K562 (cell line): Measurements from ENCODE around the gene WBP1. TPM values are rescaled to one million over a fixed set of nuclear protein-coding genes. Genes with fewer than 3 reads are reported as not detected.

Experiments used
- AFF4 ChIP-seq: sonication (generic); formaldehyde crosslinking; IDR thresholded peaks from 2 replicates; pipeline ENCODE4 v1.8.0; 2023; ENCODE audit warnings: mild to moderate bottlenecking, missing genetic modification reagents
- FOXP1 ChIP-seq: sonication (generic); formaldehyde crosslinking; IDR thresholded peaks from 2 replicates; pipeline ENCODE4 v1.8.0; 2022; ENCODE audit warnings: mild to moderate bottlenecking, missing genetic modification reagents
- MGA ChIP-seq: fragments of 450-650 bp; IDR thresholded peaks from 2 replicates; pipeline ENCODE4 v1.6.1; 2016; ENCODE audit warnings: mild to moderate bottlenecking, moderate library complexity
- SAP30 ChIP-seq: fragments of 200-600 bp; sonication (generic); IDR thresholded peaks from 2 replicates; pipeline ENCODE4 v1.6.1; 2012; ENCODE audit warnings: borderline replicate concordance, low read depth, mild to moderate bottlenecking, moderate library complexity, low read length, control low read depth, inconsistent platforms; ENCODE audit not compliant: insufficient read depth, poor library complexity, severe bottlenecking
- SIN3A ChIP-seq, 2 experiments: fragments of 150-350 bp in 1 of 2; IDR thresholded peaks; 2 replicates each; pipeline ENCODE4 v1.6.1; 2011 to 2016; ENCODE audit warnings: borderline replicate concordance in 2 of 2, low read depth in 2 of 2, low read length in 2 of 2, mild to moderate bottlenecking in 2 of 2, moderate library complexity in 2 of 2; ENCODE audit not compliant: control insufficient read depth in 1 of 2
- SP2 ChIP-seq: IDR thresholded peaks from 2 replicates; pipeline ENCODE4 v1.6.1; 2011; ENCODE audit warnings: mild to moderate bottlenecking, low read depth, low read length, moderate library complexity; ENCODE audit not compliant: poor library complexity, severe bottlenecking; ENCODE audit errors: extremely low read depth
- SRSF3 ChIP-seq: fragments of 200-400 bp; formaldehyde crosslinking; IDR thresholded peaks from 2 replicates; pipeline ENCODE4 v1.6.1; 2016; ENCODE audit warnings: mild to moderate bottlenecking, low read length, moderate library complexity; ENCODE audit not compliant: insufficient read depth
- TOE1 ChIP-seq, 2 experiments: fragments of 450-650 bp in 1 of 2; sonication (generic) in 1 of 2; formaldehyde crosslinking in 1 of 2; IDR thresholded peaks; 2 replicates each; pipeline versions ENCODE4 v1.7.1 to v1.8.0; 2016 to 2022; ENCODE audit warnings: borderline replicate concordance in 2 of 2, mild to moderate bottlenecking in 2 of 2, antibody characterized with exemption in 1 of 2, inconsistent platforms in 1 of 2, low read depth in 1 of 2, missing genetic modification reagents in 1 of 2, moderate library complexity in 1 of 2
- U2AF2 ChIP-seq: fragments of 200-400 bp; formaldehyde crosslinking; optimal IDR thresholded peaks from 2 replicates; pipeline ENCODE3; 2017; ENCODE audit warnings: low read depth, mild to moderate bottlenecking, low read length
- polyA plus RNA-seq, 8 experiments: library from polyadenylated mRNA; depleted of rRNA in 4 of 8; stranded (reverse) in 5 of 8; unstranded in 3 of 8; fragments of >200 nt; fragmentation: Nextera tagmentation in 2 of 8; fragmentation: Illumina TruSeq in 1 of 8; extraction: Ambion mirVana in 2 of 8; extraction: Trizol in 1 of 8; gene quantifications; 2 replicates each; pipeline versions ENCODE4 v1.2.1 to v1.2.3, GENCODE V29; 2011 to 2014; ENCODE audit warnings: inconsistent platforms in 1 of 8, missing spikeins in 1 of 8
- total RNA-seq, 7 experiments: library from RNA; depleted of rRNA in 6 of 7; stranded (reverse); fragments of >200 nt in 6 of 7; fragmentation: Illumina TruSeq in 2 of 7; extraction: Trizol in 2 of 7; gene quantifications; 2 replicates each; pipeline versions ENCODE4 v1.2.1 to v1.2.3, GENCODE V29; 2011 to 2021; ENCODE audit warnings: low replicate concordance in 1 of 7

Gene WBP1
- total and polyA plus RNA-seq, 9 of the 15 experiments (the other 6 are each of a cell fraction or from before 2014, with no cell fraction given): 1.9 to 27.7 (median 14.2) TPM

GRCh38 chr2:74421221-74421870 is 36.9 kb upstream of the WBP1 start, which contains the start of the genes C2orf81 and WDR54 (continued):
- peak; percentile 84 for TF ChIP-seq MGA
- no peak for TF ChIP-seq SRSF3
- TF ChIP-seq SIN3A (IDR thresholded peaks at IDR 0.05; ENCODE audit: borderline replicate concordance in 2 of 2, control insufficient read depth in 1 of 2, low read depth in 2 of 2, low read length in 2 of 2): no peak; a peak in 1 of 4 replicates
- TF ChIP-seq U2AF2: no peak
- 0 out of 2 replicates have a peak, but pooled peaks have one; percentile 50 for TF ChIP-seq AFF4 (CRISPR knock-in tag)
- no peak for TF ChIP-seq FOXP1
- TF ChIP-seq SP2: peak; percentile 4
- TF ChIP-seq SAP30: peak; percentile 26
- TF ChIP-seq TOE1 (IDR thresholded peaks at IDR 0.05; ENCODE audit: borderline replicate concordance): no peak
- TF ChIP-seq TOE1 (CRISPR knock-in tag; IDR thresholded peaks at IDR 0.05; ENCODE audit: borderline replicate concordance, low read depth): no peak
